Rectal smooth muscle tissue (tissue), 1 donor: Measurements from ENCODE around the gene SLC66A1.
"Not testable (repeated sequence)": the region's sequence is repeated elsewhere in the genome, so short reads cannot be mapped to it uniquely, and the experiment has no call there.

Experiments used
- H3K27ac ChIP-seq: one replicate; pipeline ENCODE4 v1.7.0; 2013; ENCODE audit warnings: low read depth, low read length, inconsistent platforms
- H3K27me3 ChIP-seq: one replicate; pipeline ENCODE4 v1.7.0; 2013; ENCODE audit warnings: low read length; ENCODE audit not compliant: control insufficient read depth, insufficient read depth
- H3K36me3 ChIP-seq: one replicate; pipeline ENCODE4 v1.7.0; 2013; ENCODE audit warnings: low read length; ENCODE audit not compliant: control insufficient read depth, insufficient read depth
- H3K4me1 ChIP-seq: one replicate; pipeline ENCODE4 v1.7.0; 2013; ENCODE audit warnings: low read length; ENCODE audit not compliant: control insufficient read depth, insufficient read depth
- H3K4me3 ChIP-seq: one replicate; pipeline ENCODE4 v1.7.0; 2013; ENCODE audit warnings: low read length
- H3K9ac ChIP-seq: one replicate; pipeline ENCODE4 v1.7.0; 2013; ENCODE audit warnings: low read length

The SLC66A1 gene

GRCh38 chr1:19311931-19312781, at the start of gene SLC66A1, which contains the start of gene AKR7A2:
TSS of gene SLC66A1 (plus strand) at chr1:19312326. CDS start at chr1:19317678, 5,352 bp downstream.
TSS of gene AKR7A2 (minus strand) at chr1:19312144. CDS start at chr1:19312124, 20 bp downstream.
- peaks cover 6% of the 10 kb centered on the region for H3K4me1 ChIP-seq
- H3K4me3 ChIP-seq: peak within 1 kb of the TSS; percentile 79
- H3K27me3 ChIP-seq: no peaks in the 10 kb centered on the region
- peak within 1 kb of the TSS; percentile 75 for H3K27ac ChIP-seq
- peak within 1 kb of the TSS; percentile 59 for H3K9ac ChIP-seq
- H3K36me3 ChIP-seq: peaks cover 6% of the 10 kb centered on the region

- Histone ChIP-seq H3K27me3 (no peaks in the 10 kb centered on the region), H3K4me3 (no peak overlapping the region), H3K9ac (no peak overlapping the region), H3K36me3 (peaks cover 4% of the 10 kb centered on the region), H3K4me1 (no peaks in the 10 kb centered on the region), H3K27ac (no peak overlapping the region)
These were observed 49.4 kb upstream of the SLC66A1 start for GRCh38 chr1:19262744-19263143.

GRCh38 chr1:19268445-19268844, 43.7 kb upstream of the SLC66A1 start:
- H3K27ac ChIP-seq: no peak overlapping the region
- no peak overlapping the region for H3K4me3 ChIP-seq
- H3K36me3 ChIP-seq: no peaks in the 10 kb centered on the region
- H3K27me3 ChIP-seq: no peaks in the 10 kb centered on the region
- H3K4me1 ChIP-seq: no peaks in the 10 kb centered on the region
- H3K9ac ChIP-seq: no peak overlapping the region

- not testable (repeated sequence) for H3K4me1 ChIP-seq, H3K4me3 ChIP-seq, H3K9ac ChIP-seq, H3K27me3 ChIP-seq, H3K27ac ChIP-seq, H3K36me3 ChIP-seq
These were observed 42.4 kb upstream of the SLC66A1 start for GRCh38 chr1:19269427-19270342.

GRCh38 chr1:19270343-19270730, 41.8 kb upstream of the SLC66A1 start:
- H3K36me3 ChIP-seq, H3K27ac ChIP-seq, H3K4me3 ChIP-seq: not testable (repeated sequence)

GRCh38 chr1:19272064-19272463, 40.1 kb upstream of the SLC66A1 start:
- Histone ChIP-seq H3K27ac (no peak overlapping the region), H3K36me3 (no peaks in the 10 kb centered on the region), H3K4me1 (no peaks in the 10 kb centered on the region), H3K27me3 (no peaks in the 10 kb centered on the region), H3K9ac (no peak overlapping the region), H3K4me3 (no peak overlapping the region)

More at GRCh38 chr1:19270343-19270730, 41.8 kb upstream of the SLC66A1 start:
- H3K9ac ChIP-seq, H3K4me1 ChIP-seq, H3K27me3 ChIP-seq: not testable (repeated sequence)

GRCh38 chr1:19273106-19273843, 38.9 kb upstream of the SLC66A1 start:
- Histone ChIP-seq H3K27ac (no peak overlapping the region), H3K4me3 (no peak overlapping the region), H3K36me3 (no peaks in the 10 kb centered on the region), H3K27me3 (no peaks in the 10 kb centered on the region), H3K9ac (no peak overlapping the region), H3K4me1 (no peaks in the 10 kb centered on the region)

GRCh38 chr1:19273844-19274531, 38.1 kb upstream of the SLC66A1 start:
- H3K36me3 ChIP-seq, H3K27ac ChIP-seq, H3K9ac ChIP-seq, H3K27me3 ChIP-seq, H3K4me1 ChIP-seq, H3K4me3 ChIP-seq: not testable (repeated sequence)

GRCh38 chr1:19274636-19275035, 37.5 kb upstream of the SLC66A1 start:
- Histone ChIP-seq H3K27me3 (no peaks in the 10 kb centered on the region), H3K4me1 (no peaks in the 10 kb centered on the region), H3K9ac (no peak overlapping the region), H3K4me3 (no peak overlapping the region), H3K27ac (no peak overlapping the region), H3K36me3 (no peaks in the 10 kb centered on the region)

GRCh38 chr1:19283891-19284290, 28.2 kb upstream of the SLC66A1 start:
- no peaks in the 10 kb centered on the region for H3K4me1 ChIP-seq
- no peaks in the 10 kb centered on the region for H3K27me3 ChIP-seq
- H3K4me3 ChIP-seq: no peak overlapping the region
- H3K9ac ChIP-seq: no peak overlapping the region
- H3K27ac ChIP-seq: no peak overlapping the region
- peaks cover 2% of the 10 kb centered on the region for H3K36me3 ChIP-seq

- H3K4me3 ChIP-seq: no peak overlapping the region
- peaks cover 2% of the 10 kb centered on the region for H3K36me3 ChIP-seq
- no peaks in the 10 kb centered on the region for H3K4me1 ChIP-seq
- H3K27ac ChIP-seq: no peak overlapping the region
- H3K27me3 ChIP-seq: no peaks in the 10 kb centered on the region
- no peak overlapping the region for H3K9ac ChIP-seq
These were observed 27.2 kb upstream of the SLC66A1 start for GRCh38 chr1:19284881-19285280.
